Stomach (tissue), 9 donors: Measurements from ENCODE around the gene FRG2C. TPM values are rescaled to one million over a fixed set of nuclear protein-coding genes. Genes with fewer than 3 reads are reported as not detected.

Experiments
- DNase-seq, 2 donors: peaks; one replicate each; pipeline versions ENCODE4 v3.0.0 to v3.0.0-alpha.2; 2013 to 2019
- H3K27ac ChIP-seq, 5 donors: fragments of 200-600 bp in 4 of 5; sonication (generic) in 4 of 5; one replicate each; pipeline ENCODE4 v1.5.1; 2013 to 2019; ENCODE audit warnings: mild to moderate bottlenecking in 1 of 5, moderate library complexity in 1 of 5
- H3K27me3 ChIP-seq, 3 donors: fragments of 200-600 bp; sonication (generic); one replicate each; pipeline ENCODE4 v1.5.1; 2017 to 2019; ENCODE audit warnings: mixed run types in 1 of 3
- H3K36me3 ChIP-seq, 4 donors: fragments of 200-600 bp; sonication (generic); 1 replicate in 3 of 4; 2 replicates in 1 of 4; pipeline ENCODE4 v1.5.1; 2016 to 2019
- H3K4me1 ChIP-seq, 4 donors: fragments of 200-600 bp; sonication (generic); one replicate each; pipeline ENCODE4 v1.5.1; 2016 to 2019
- H3K4me3 ChIP-seq, 4 donors: fragments of 200-600 bp; sonication (generic) in 3 of 4; one replicate each; pipeline ENCODE4 v1.5.1; 2016 to 2019; ENCODE audit warnings: mild to moderate bottlenecking in 1 of 4
- H3K9me3 ChIP-seq, 4 donors: fragments of 200-600 bp; sonication (generic); one replicate each; pipeline ENCODE4 v1.5.1; 2016 to 2019
- CTCF ChIP-seq, 7 experiments: fragments of 450-650 bp in 4 of 7; fragments of 200-600 bp in 3 of 7; sonication (generic) in 3 of 7; IDR thresholded peaks; one replicate each; pipeline ENCODE4 v1.5.1; 2016 to 2019; ENCODE audit warnings: antibody characterized with exemption in 7 of 7, control low read depth in 2 of 7, mild to moderate bottlenecking in 1 of 7
- EP300 ChIP-seq: sonication (generic); formaldehyde crosslinking; IDR thresholded peaks from one replicate; pipeline ENCODE4 v1.6.1; 2017; ENCODE audit warnings: antibody characterized with exemption
- POLR2A ChIP-seq, 4 donors: fragments of 450-650 bp; IDR thresholded peaks; one replicate each; pipeline ENCODE4 v1.6.1; 2016; ENCODE audit warnings: antibody characterized with exemption in 4 of 4, control low read depth in 2 of 4, mild to moderate bottlenecking in 1 of 4, moderate library complexity in 1 of 4
- POLR2AphosphoS5 ChIP-seq, 3 donors: sonication (generic); formaldehyde crosslinking; IDR thresholded peaks; one replicate each; pipeline ENCODE4 v1.6.1; 2016; ENCODE audit warnings: antibody characterized with exemption in 3 of 3
- WGBS, 5 donors: extraction: QIAGEN DNeasy Blood & Tissue Kit in 3 of 5; methylation state at CpG; one replicate each; pipeline versions ENCODE4 v1.1.5 to v1.1.7; 2013 to 2018; 5-methylcytosine and 5-hydroxymethylcytosine counted together
- intact Hi-C: fragments of 100-400 bp; cut with DNase I; formaldehyde crosslinking; loops from one replicate; pipeline ENCODE4 v1.15.1; 2023; ENCODE audit warnings: low total_unique reads
- polyA plus RNA-seq, 3 donors: library from polyadenylated mRNA; stranded (reverse); fragments of 200-250 nt; gene quantifications; one replicate each; pipeline ENCODE4 v1.2.3, GENCODE V29; 2013
- small RNA-seq, 4 donors: library from RNA; depleted of rRNA; stranded (forward); fragments of <200 nt; gene quantifications; one replicate each; pipeline ENCODE3, GENCODE V24; 2016
- total RNA-seq, 5 donors: library from RNA; depleted of rRNA; stranded (reverse); fragments of >200 nt; gene quantifications; one replicate each; pipeline versions ENCODE4 v1.1.0 to v1.2.3, GENCODE V29; 2014 to 2016
- donor health status: healthy with polysubstance abuse.
- donor health status: Bipolar disorder and iron deficiency.
- donor health status: healthy.

The FRG2C gene
- total and polyA plus RNA-seq, 8 donors = not detected

- intact Hi-C loops = no loop called here
- peaks cover 0 to 51% (median 26%) of the 10 kb centered on the region in 4 donors for H3K9me3 ChIP-seq
- no peak for TF ChIP-seq CTCF (IDR thresholded peaks at IDR 0.05)
- no peak for TF ChIP-seq POLR2A (IDR thresholded peaks at IDR 0.05)
- TF ChIP-seq POLR2AphosphoS5 (IDR thresholded peaks at IDR 0.05) = no peak
- no peak for TF ChIP-seq EP300
- H3K4me1 ChIP-seq = no peaks in the 10 kb centered on the region
- no peak overlapping the region for H3K4me3 ChIP-seq
- 88 to 96% (median 90%) methylated on average over 9 of the region's 9 CpGs for WGBS, 5 donors
- H3K27me3 ChIP-seq = no peaks in the 10 kb centered on the region
- no peak for DNase-seq
- H3K36me3 ChIP-seq = no peaks in the 10 kb centered on the region
- no peak overlapping the region for H3K27ac ChIP-seq
Observed at GRCh38 chr3:75687323-75687722, 23.2 kb downstream of the FRG2C start.

- no peak for TF ChIP-seq EP300
- no peak for TF ChIP-seq POLR2A (IDR thresholded peaks at IDR 0.05)
- TF ChIP-seq CTCF (IDR thresholded peaks at IDR 0.05) = no peak
- no peak for TF ChIP-seq POLR2AphosphoS5 (IDR thresholded peaks at IDR 0.05)
- Histone ChIP-seq H3K9me3 (peaks cover 0 to 45% (median 14%) of the 10 kb centered on the region in 4 donors), H3K27me3 (no peaks in the 10 kb centered on the region), H3K4me1 (no peaks in the 10 kb centered on the region), H3K36me3 (no peaks in the 10 kb centered on the region), H3K4me3 (no peak overlapping the region), H3K27ac (no peak overlapping the region)
- no peak for DNase-seq
- whole genome bisulfite sequencing, 5 donors = 20 to 51% (median 32%) methylated on average over 1 to 2 of the region's 2 CpGs
- intact Hi-C loops = no loop called here
Observed at GRCh38 chr3:75692061-75692460, 27.9 kb downstream of the FRG2C start.

Small RNAs within 50 kb of the gene (small RNA-seq; reads per million reads assigned to genes)
- 0 reads per million in 4 donors for gene AC108724.2

Other genes starting within 250 kb of the FRG2C start
- gene ZNF717, start 121.2 kb downstream of the FRG2C start, total RNA-seq = 10 to 100 TPM in 4 of 5 donors, under 1 TPM in 1; 0.87 to 32.5 (median 21.2) TPM
- 1 to 10 TPM; 4.6 to 9.8 (median 6.9) TPM for gene ZNF717, start 121.2 kb downstream of the FRG2C start, polyA plus RNA-seq